ENCODE measurements around the gene ZNF865.

Gene ZNF865

DNA sequence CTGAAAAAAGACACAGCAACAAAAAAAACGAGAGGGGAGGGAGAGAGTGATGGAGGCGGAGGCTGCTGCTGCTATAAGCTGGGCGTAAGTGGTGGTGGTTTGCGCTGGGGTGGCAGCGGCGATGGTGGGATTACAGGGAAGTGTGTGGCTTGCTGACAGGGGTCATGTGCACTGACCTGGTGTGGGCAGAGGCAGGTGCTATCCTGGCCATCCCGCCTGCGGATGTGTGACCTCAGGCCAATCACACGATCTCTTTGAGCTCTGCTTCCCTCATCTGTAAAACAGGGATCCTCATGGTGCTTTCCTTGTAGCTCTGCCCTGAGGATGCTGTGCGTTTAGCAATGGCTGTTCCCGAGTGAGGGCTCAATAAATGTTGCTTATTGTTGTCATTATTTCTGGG, 32.1 kb downstream of the ZNF865 start:
- no peak overlapping the region for H3K9ac ChIP-seq (ENCODE audit: low read depth in 1 of 2, low read length in 2 of 2)
- H3K27me3 ChIP-seq (ENCODE audit: control insufficient read depth in 2 of 2, insufficient read depth in 2 of 2, low read length in 2 of 2): no peaks in the 10 kb centered on the region
- H3K9me3 ChIP-seq (ENCODE audit: control insufficient read depth in 2 of 2, low read length in 2 of 2): no peaks in the 10 kb centered on the region
- no peaks in the 10 kb centered on the region for H3K36me3 ChIP-seq (ENCODE audit: control insufficient read depth in 2 of 2, insufficient read depth in 2 of 2, low read length in 2 of 2)
- H3K27ac ChIP-seq (ENCODE audit: low read depth in 2 of 2, low read length in 2 of 2): no peak overlapping the region
- H3K4me1 ChIP-seq (ENCODE audit: control insufficient read depth in 2 of 2, insufficient read depth in 2 of 2, low read length in 2 of 2): peaks cover 31 to 37% of the 10 kb centered on the region in 2 donors
- no peak overlapping the region for H3K4me3 ChIP-seq (ENCODE audit: low read length in 2 of 2)

GRCh38 chr19:55638864-55639359, 33.5 kb downstream of the ZNF865 start:
- Histone ChIP-seq H3K4me1 (ENCODE audit: control insufficient read depth in 2 of 2, insufficient read depth in 2 of 2, low read length in 2 of 2) (peaks cover 40 to 44% of the 10 kb centered on the region in 2 donors), H3K9ac (ENCODE audit: low read depth in 1 of 2, low read length in 2 of 2) (no peak overlapping the region), H3K27ac (ENCODE audit: low read depth in 2 of 2, low read length in 2 of 2) (no peak overlapping the region), H3K27me3 (ENCODE audit: control insufficient read depth in 2 of 2, insufficient read depth in 2 of 2, low read length in 2 of 2) (no peaks in the 10 kb centered on the region), H3K9me3 (ENCODE audit: control insufficient read depth in 2 of 2, low read length in 2 of 2) (no peaks in the 10 kb centered on the region), H3K36me3 (ENCODE audit: control insufficient read depth in 2 of 2, insufficient read depth in 2 of 2, low read length in 2 of 2) (no peaks in the 10 kb centered on the region), H3K4me3 (ENCODE audit: low read length in 2 of 2) (no peak overlapping the region)

DNA sequence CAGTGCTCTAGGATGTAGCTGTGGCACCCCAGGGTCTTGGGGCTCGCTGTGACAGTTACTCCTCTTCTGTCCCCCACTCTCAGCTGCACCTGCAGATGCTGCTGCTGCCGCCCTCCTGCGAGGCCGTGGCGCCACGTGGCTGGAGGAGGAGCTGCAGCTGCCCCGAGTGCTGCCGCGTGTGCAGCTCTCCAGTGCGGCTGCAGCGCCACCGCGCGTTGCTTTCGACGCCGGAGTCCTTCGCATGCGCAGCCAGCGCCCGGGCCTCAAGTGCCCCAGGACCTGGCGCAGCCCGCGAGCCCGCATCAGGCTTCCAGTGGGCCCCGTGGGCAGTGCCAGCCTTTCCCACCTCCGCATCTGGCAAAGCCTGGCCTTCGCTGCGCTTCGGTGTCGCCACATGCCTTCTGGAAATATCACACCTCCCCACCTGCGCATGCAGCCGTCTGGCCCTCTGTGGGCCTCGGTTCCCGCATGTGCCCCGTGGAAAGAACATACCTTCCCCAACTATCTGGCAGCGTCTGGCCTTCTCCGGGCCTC, 34.7 kb downstream of the ZNF865 start:
- H3K4me1 ChIP-seq (ENCODE audit: control insufficient read depth in 2 of 2, insufficient read depth in 2 of 2, low read length in 2 of 2): peaks cover 41 to 55% of the 10 kb centered on the region in 2 donors

DNA sequence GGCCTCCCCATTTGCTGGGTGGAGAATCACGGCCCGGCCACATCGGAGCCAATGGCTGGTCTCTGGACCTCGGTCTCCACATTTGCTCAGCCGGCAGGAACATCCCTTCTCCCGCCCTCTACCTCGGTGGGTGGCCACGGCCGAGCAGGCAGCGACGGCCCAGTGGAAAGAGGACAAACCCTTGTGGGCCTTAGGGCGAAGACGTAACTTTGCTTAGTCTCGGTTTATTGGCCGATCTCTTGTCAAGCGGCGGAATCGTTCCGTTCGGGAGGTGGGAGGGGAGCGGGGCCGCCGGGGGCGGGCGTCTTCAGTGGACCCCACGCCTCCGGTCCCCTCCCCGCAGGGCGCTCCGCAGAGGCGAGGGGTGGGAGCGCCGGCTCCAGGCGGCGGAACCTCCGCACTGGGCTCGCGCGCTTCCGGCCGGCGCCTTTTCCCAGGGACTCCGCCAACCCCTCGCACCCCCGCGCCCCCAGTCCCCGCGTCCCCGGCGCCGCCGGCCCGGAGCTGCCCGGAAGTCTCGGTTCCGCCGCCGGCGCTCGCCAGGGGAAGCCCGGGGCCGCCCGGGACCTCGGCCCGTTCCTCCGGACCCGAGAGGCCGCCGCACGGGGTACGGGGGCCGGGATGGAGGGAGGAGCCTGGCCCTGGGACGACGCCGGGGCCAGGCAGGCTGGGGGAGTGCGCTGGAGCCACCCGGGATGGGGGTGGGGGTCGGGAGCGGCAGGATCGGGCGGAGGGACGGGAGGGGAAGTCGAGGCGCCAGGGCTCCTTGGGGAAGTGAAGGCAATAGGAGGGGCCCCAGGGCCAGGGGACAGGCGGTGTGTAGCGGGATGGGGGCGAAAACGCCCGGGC, 35.4 kb downstream of the ZNF865 start, which contains the start of gene ZNF580:
Gene ZNF580, plus strand, starts transcription at position 426 of the 849 bp plus-strand sequence. CDS start 1,507 bp downstream, outside the sequence.
- peaks cover 34 to 49% of the 10 kb centered on the region in 2 donors for H3K4me1 ChIP-seq (ENCODE audit: control insufficient read depth in 2 of 2, insufficient read depth in 2 of 2, low read length in 2 of 2)
- H3K4me3 ChIP-seq (ENCODE audit: low read length in 2 of 2): peak within 1 kb of the TSS; percentile 69 to 86
- H3K27me3 ChIP-seq (ENCODE audit: control insufficient read depth in 2 of 2, insufficient read depth in 2 of 2, low read length in 2 of 2): no peaks in the 10 kb centered on the region
- H3K36me3 ChIP-seq (ENCODE audit: control insufficient read depth in 2 of 2, insufficient read depth in 2 of 2, low read length in 2 of 2): peaks cover 3 to 12% of the 10 kb centered on the region in 2 donors
- H3K9ac ChIP-seq (ENCODE audit: low read depth in 1 of 2, low read length in 2 of 2): peak within 1 kb of the TSS; percentile 50 to 68
- no peaks in the 10 kb centered on the region for H3K9me3 ChIP-seq (ENCODE audit: control insufficient read depth in 2 of 2, low read length in 2 of 2)
- peak within 1 kb of the TSS; percentile 73 to 81 for H3K27ac ChIP-seq (ENCODE audit: low read depth in 2 of 2, low read length in 2 of 2)

More for the DNA sequence above, 34.7 kb downstream of the ZNF865 start:
- H3K27ac ChIP-seq (ENCODE audit: low read depth in 2 of 2, low read length in 2 of 2): peak overlapping the region; percentile 73 to 81
- no peaks in the 10 kb centered on the region for H3K9me3 ChIP-seq (ENCODE audit: control insufficient read depth in 2 of 2, low read length in 2 of 2)
- H3K4me3 ChIP-seq (ENCODE audit: low read length in 2 of 2): peak overlapping the region; percentile 69 to 71
- H3K9ac ChIP-seq (ENCODE audit: low read depth in 1 of 2, low read length in 2 of 2): peak overlapping the region; percentile 50 to 56
- peaks cover 0 to 7% of the 10 kb centered on the region in 2 donors for H3K36me3 ChIP-seq (ENCODE audit: control insufficient read depth in 2 of 2, insufficient read depth in 2 of 2, low read length in 2 of 2)
- no peaks in the 10 kb centered on the region for H3K27me3 ChIP-seq (ENCODE audit: control insufficient read depth in 2 of 2, insufficient read depth in 2 of 2, low read length in 2 of 2)

DNA sequence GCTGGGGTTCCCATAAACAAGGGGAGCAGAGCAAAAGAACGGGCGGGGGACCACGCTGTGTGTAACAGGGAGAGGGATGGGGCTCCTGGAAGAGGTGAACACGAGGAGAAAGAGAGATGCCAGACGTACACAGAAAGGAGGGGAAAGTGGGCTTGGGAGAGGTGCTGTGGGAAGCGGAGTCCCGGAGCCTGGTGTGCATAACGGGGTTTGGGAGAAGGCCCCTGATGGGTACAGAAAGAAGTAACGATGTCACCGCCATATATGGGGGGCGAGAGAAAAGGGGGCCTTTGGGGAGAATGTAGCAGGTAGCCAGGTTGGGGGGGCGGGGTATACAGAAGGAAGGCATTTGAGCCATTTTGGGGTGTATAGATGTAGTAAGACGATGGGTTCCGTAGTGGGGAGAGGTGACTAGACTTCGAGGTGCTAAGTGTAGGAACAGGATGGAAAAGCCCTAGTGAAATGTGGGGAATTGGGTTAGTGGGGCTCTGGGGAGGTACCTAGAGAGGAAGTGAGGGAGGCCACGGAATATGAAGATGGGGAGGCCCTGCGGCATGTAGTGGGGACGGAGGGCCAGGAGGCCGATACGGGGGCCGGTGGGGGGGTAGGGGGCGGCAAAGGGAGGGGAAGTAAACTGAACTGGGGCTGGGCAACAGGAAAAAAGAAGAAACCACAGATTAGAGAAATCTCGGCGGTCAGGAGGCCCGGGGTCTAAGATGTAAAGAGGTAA, 36.1 kb downstream of the ZNF865 start:
- Histone ChIP-seq H3K4me3 (ENCODE audit: low read length in 2 of 2) (peak overlapping the region; percentile 75 to 86), H3K27ac (ENCODE audit: low read depth in 2 of 2, low read length in 2 of 2) (peak overlapping the region; percentile 73 to 81), H3K9ac (ENCODE audit: low read depth in 1 of 2, low read length in 2 of 2) (peak overlapping the region; percentile 50 to 68), H3K27me3 (ENCODE audit: control insufficient read depth in 2 of 2, insufficient read depth in 2 of 2, low read length in 2 of 2) (no peaks in the 10 kb centered on the region), H3K9me3 (ENCODE audit: control insufficient read depth in 2 of 2, low read length in 2 of 2) (no peaks in the 10 kb centered on the region), H3K36me3 (ENCODE audit: control insufficient read depth in 2 of 2, insufficient read depth in 2 of 2, low read length in 2 of 2) (peaks cover 3 to 12% of the 10 kb centered on the region in 2 donors), H3K4me1 (ENCODE audit: control insufficient read depth in 2 of 2, insufficient read depth in 2 of 2, low read length in 2 of 2) (peaks cover 30 to 41% of the 10 kb centered on the region in 2 donors)

DNA sequence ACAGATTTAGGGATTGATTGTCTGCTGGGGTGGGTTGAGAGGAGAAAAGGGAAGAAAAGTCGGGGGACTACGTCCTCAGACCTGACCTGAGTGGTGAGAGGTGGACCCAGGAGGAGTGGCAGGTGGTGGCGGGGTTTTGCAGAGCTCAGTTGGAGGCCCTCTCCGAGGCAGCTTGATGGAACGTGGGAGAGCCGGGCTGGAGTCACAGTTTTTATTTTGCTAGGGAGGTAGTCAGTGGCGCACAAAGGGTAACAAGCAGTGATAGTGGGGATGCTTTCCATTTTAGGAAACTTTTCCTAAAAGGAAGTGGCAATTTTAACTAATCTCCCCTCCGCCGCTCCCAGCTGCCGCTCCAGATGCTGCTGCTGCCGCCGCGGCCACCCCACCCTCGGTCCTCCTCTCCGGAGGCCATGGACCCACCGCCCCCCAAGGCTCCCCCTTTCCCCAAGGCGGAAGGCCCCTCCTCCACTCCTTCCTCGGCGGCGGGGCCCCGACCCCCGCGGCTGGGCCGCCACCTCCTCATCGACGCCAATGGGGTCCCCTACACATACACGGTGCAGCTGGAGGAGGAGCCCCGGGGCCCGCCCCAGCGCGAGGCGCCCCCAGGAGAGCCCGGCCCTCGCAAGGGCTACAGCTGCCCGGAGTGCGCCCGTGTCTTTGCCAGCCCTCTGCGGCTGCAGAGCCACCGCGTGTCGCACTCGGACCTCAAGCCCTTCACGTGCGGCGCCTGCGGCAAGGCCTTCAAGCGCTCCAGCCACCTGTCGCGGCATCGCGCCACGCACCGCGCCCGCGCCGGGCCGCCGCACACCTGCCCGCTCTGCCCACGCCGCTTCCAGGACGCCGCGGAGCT, 36.9 kb downstream of the ZNF865 start:
- Histone ChIP-seq H3K27me3 (ENCODE audit: control insufficient read depth in 2 of 2, insufficient read depth in 2 of 2, low read length in 2 of 2) (no peaks in the 10 kb centered on the region), H3K4me3 (ENCODE audit: low read length in 2 of 2) (peak overlapping the region; percentile 75 to 86), H3K27ac (ENCODE audit: low read depth in 2 of 2, low read length in 2 of 2) (peak overlapping the region; percentile 54 to 81), H3K9me3 (ENCODE audit: control insufficient read depth in 2 of 2, low read length in 2 of 2) (no peaks in the 10 kb centered on the region), H3K36me3 (ENCODE audit: control insufficient read depth in 2 of 2, insufficient read depth in 2 of 2, low read length in 2 of 2) (peaks cover 3 to 12% of the 10 kb centered on the region in 2 donors), H3K9ac (ENCODE audit: low read depth in 1 of 2, low read length in 2 of 2) (peak overlapping the region; percentile 39 to 72), H3K4me1 (ENCODE audit: control insufficient read depth in 2 of 2, insufficient read depth in 2 of 2, low read length in 2 of 2) (peaks cover 34 to 36% of the 10 kb centered on the region in 2 donors)

DNA sequence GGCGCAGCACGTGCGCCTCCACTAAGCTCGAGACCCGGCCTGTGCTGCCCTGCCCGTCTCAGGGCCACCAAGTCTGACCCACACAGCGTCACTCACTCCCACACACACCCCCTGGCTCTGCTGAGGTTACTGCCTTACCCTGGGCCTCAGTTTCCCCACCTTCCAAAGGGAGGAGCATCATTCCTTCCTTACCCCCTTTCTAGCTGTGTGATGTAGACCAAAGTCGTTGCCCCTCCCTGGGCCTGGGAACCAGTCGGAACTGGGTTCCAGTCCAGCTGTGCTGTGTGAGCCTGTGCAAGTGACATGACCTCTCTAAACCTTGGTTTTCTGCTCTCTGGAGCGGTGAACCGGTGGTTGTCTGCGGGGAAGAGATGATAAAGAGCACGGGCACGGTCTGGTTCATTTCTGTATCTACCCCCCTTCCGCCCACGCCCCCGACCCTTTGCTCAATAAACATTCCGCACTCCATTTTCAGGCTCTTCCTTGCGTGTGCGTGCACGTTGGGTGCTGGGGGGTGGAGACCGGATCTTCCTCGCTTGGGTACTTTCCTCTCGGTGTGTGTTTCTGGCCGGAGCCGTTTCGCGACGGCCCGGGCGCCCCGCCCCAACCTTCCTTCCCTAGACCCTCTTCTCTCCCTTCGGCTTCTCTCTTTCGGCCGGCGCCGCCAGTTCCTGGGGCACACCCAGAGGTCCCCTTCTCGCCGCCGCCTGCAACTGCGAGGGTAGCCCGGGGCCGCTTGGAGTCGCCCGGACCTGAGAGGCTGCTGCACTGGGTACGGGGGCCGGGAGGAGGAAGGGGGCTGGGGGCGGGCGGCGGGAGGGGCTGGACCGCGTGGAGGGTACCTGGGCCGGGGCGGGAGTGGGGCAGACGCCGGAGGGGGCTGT, 37.8 kb downstream of the ZNF865 start, which contains the start of gene ZNF581:
Gene ZNF581, plus strand, starts transcription at position 647 of the 884 bp plus-strand sequence. CDS start 923 bp downstream, outside the sequence.
- no peaks in the 10 kb centered on the region for H3K27me3 ChIP-seq (ENCODE audit: control insufficient read depth in 2 of 2, insufficient read depth in 2 of 2, low read length in 2 of 2)
- H3K9me3 ChIP-seq (ENCODE audit: control insufficient read depth in 2 of 2, low read length in 2 of 2): no peaks in the 10 kb centered on the region
- H3K36me3 ChIP-seq (ENCODE audit: control insufficient read depth in 2 of 2, insufficient read depth in 2 of 2, low read length in 2 of 2): peaks cover 3 to 12% of the 10 kb centered on the region in 2 donors
- peak within 1 kb of the TSS; percentile 72 for H3K9ac ChIP-seq (ENCODE audit: low read depth in 1 of 2, low read length in 2 of 2)
- H3K4me3 ChIP-seq (ENCODE audit: low read length in 2 of 2): peak within 1 kb of the TSS; percentile 75 to 86
- H3K27ac ChIP-seq (ENCODE audit: low read depth in 2 of 2, low read length in 2 of 2): peak within 1 kb of the TSS; percentile 54 to 81
- peaks cover 38 to 42% of the 10 kb centered on the region in 2 donors for H3K4me1 ChIP-seq (ENCODE audit: control insufficient read depth in 2 of 2, insufficient read depth in 2 of 2, low read length in 2 of 2)

- peaks cover 43 to 48% of the 10 kb centered on the region in 2 donors for H3K4me1 ChIP-seq (ENCODE audit: control insufficient read depth in 2 of 2, insufficient read depth in 2 of 2, low read length in 2 of 2)
- no peaks in the 10 kb centered on the region for H3K9me3 ChIP-seq (ENCODE audit: control insufficient read depth in 2 of 2, low read length in 2 of 2)
- H3K4me3 ChIP-seq (ENCODE audit: low read length in 2 of 2): peak overlapping the region; percentile 75 to 86
- peak overlapping the region; percentile 72 for H3K9ac ChIP-seq (ENCODE audit: low read depth in 1 of 2, low read length in 2 of 2)
- peak overlapping the region in 1 of 2 donors; percentile 81 for H3K27ac ChIP-seq (ENCODE audit: low read depth in 2 of 2, low read length in 2 of 2)
- peaks cover 3 to 12% of the 10 kb centered on the region in 2 donors for H3K36me3 ChIP-seq (ENCODE audit: control insufficient read depth in 2 of 2, insufficient read depth in 2 of 2, low read length in 2 of 2)
- H3K27me3 ChIP-seq (ENCODE audit: control insufficient read depth in 2 of 2, insufficient read depth in 2 of 2, low read length in 2 of 2): no peaks in the 10 kb centered on the region
Observed at GRCh38 chr19:55643887-55644176, 38.4 kb downstream of the ZNF865 start.

Data from mucosa of rectum (tissue), 2 donors.